Stimulated activated CD4-positive, alpha-beta T cell treated with anti-CD3 and anti-CD28 coated beads, Interleukin-12 subunit alpha, Interleukin-12 subunit beta, amount 100 ng/mL, for 48 hours (primary cell): ENCODE results near the gene PIEZO1.

Experiments used
- DNase-seq, 3 donors: peaks; one replicate each; pipeline ENCODE4 v3.0.0-alpha.2; 2020; ENCODE audit warnings: low read depth in 2 of 3, low spot score in 1 of 3

PIEZO1 gene

DNA sequence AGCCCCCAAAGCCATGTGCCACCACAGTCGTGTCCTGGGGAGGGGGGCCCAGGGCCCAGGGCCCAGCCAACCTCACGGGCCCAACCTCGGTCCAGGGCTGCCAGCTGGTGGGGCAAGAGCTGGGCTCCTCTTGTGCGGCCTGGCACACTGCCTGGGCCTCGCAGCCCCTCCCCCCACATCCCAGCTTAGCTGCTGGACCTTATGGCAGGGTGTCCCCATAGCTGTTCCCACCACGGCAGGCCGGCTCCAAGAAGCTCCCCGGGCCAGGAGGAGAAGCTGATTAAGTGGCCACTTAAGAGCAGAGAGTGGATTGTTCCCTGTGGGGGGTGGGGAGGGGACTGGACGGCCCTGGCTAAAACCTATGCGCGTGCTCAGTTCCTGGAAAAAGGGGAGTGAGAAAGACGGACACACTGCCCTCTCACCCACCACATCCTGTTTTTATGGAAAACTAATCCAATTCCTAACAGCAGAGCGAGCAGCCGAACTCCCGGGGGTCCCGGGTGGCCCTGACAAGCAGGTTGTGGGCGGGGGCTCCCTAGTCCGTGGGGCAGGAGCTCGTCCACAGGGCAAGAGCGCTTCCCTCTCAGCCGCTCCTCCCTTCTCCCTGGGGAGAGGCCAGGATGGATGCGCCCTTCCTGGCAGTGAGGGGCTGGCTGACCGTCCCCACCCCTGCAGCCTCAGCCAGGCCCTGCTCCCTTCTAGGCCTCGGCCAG, 16.8 kb downstream of the PIEZO1 start:
- no peak for DNase-seq

DNA sequence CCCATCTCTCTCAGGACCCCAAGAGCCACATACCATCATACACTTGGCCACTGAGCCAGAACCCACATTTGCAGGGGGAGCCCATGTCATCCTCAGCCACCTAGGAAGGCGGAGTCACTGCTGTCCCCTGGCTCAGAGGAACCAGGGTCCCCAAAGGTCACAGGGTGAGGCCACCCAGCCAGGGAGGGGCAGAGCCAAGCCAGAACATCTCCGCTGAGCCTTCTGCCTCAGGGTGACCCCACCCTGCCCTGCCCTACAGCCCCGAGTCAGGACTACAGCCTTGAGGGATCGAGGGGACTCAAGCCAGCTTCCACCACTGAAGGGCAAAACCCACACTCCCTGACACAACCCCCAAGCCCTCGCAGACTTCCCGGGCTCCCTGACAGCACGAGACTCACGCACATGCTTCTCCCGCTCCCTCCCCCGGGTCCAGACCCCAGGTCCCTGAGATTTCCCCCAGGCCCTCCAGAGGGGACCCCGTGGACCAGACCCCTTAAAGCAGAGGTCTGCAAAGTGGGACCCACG, 17.4 kb downstream of the PIEZO1 start:
- DNase-seq: no peak

DNA sequence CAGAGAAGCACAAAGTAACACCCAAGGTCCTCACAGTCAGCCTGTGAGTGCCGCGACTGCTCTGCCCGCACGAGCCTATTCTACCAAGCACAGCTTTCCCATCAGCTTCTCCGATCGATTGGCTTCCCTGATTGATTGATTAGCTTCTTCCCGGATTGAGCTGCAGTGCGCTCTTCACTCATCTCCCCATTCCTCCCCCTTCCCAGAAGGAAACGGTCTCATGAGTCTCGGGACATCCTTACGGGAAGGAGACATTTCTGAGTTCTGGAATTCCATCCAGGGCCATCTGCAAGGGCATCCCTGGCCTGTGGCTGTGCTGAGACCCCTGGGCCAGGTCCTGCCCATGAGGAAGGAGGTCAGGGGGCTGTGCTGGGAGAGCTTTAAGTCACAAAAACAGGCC, 18.0 kb downstream of the PIEZO1 start:
- DNase-seq: no peak

- no peak for DNase-seq
These were observed 20.1 kb downstream of the PIEZO1 start for GRCh38 chr16:88764913-88765349.

DNA sequence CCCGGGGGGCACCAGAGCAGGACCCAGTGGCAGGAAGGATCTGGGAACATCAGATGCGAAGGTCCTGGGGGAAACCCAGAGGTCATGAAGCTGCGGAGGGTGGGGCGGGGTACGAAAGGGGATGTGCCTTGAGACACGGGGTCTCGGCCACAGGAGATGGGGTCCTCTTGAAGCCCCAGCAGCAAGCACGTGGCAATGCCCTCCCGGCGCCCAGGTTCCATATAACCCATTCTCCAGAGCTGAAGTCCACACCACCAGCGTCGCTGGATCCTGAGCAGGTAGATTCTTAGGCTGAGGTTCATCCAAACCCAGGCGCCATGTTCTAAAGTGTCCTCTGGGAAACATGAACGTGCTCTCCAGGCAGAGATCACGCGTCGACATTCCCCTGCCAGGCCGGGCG, 20.9 kb downstream of the PIEZO1 start:
- DNase-seq: no peak

DNA sequence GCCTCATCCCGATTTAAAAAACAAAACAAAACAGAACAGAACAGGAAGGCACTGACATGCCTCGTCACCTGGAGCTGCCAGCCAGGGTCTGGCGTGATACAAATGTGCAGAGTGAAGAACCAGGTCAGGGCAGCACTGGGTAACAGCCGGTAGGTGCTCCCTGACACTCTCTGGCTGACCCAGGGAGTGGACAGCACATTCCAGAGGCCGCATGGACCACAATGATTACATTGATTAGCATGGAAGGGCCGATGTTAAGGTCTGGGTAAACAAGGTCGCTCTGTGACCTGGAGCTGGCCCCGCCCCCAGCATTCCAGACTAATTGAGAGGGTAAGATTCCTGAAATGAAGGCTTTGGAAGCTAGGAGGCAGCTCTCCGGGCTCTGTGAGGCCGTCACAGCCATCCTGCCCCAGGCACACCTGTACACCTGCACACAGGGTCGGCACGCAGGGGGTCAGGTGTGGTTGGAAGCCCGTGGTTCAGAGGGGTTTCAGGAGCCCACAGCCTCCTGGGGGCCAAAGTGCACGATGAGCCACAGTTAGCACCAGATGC, 21.4 kb downstream of the PIEZO1 start:
- no peak for DNase-seq

- DNase-seq: no peak
These were observed 22.1 kb downstream of the PIEZO1 start for GRCh38 chr16:88762941-88763340.

GRCh38 chr16:88762258-88762870, 22.7 kb downstream of the PIEZO1 start:
- DNase-seq: no peak

DNA sequence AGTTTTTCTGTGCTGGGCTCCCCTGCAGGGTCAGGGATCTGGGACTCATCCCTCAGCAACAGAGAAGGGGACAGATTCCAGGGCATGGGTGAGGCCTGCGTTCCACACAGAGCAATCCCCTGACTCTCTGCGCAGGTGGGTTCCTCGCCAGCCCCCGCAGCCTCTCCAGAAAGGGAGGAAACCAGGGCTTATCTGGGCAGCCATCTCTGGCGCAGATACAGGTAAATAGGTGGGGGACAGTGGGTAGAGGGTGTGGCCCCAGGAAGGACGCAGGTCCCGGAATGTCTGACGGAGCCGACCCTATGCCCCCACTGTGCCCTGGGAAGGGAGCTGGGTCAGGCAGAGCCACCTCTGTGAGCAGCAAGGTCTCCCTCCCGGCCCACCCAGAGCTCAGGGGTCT, 23.2 kb downstream of the PIEZO1 start:
- DNase-seq: no peak

GRCh38 chr16:88761143-88761534, 23.9 kb downstream of the PIEZO1 start:
- DNase-seq: no peak

GRCh38 chr16:88760424-88761142, 24.4 kb downstream of the PIEZO1 start:
- DNase-seq: no peak

DNA sequence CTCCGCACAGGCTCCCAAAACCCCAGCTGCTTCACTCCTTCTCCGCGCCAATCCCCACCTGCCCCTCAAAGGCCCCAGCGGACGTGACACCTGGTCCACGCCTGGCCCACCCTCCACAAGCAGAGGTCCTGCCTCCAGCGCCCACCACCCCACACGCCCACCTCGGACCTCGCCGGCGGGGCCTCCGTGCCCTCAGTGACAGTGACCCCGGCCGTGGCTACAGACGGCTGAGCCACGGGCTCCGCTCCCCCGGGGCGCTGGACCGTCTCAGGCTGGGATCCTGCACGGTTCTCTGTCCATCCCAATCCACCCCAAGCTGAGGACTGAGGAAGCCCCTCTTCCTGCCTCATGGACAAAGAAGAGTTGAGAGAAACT, 25.1 kb downstream of the PIEZO1 start:
- DNase-seq: no peak

DNA sequence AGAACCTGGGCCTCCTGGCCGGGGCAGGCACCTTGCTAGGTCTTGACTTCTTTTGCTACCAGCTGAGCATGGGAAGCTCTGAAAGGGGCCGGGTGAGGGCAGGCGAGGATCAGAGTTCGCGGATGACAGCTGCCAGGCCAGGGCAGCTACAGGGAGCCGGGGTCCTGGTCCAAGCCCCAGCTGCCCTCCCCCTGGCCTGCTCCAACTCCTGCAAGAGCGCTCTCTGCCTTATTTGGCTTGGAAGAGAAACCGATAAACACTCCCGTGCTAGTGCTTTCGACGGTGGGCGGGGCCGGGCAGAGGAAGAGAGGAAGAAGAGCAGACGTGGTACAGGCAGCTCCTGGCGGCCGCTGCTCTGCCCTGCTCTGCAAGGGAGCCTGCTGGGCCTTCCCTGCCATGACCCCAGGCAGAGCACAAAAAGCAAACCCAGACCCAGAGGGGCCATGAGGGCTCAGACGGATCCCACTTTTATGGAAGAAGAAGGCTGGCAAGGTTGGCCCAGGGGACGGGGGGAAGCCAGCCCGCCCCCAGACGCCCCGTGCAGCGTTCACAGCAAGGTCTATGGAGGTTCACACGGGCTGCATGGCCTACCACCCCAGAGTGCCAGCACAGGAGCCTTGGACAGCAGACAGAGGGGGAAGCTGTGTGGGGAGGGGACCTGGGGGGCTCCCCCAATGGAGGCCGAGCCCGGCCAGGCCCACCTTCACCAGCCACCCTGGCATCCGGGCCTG, 25.6 kb downstream of the PIEZO1 start:
- DNase-seq: peak in 1 of 3 donors; percentile 38

DNA sequence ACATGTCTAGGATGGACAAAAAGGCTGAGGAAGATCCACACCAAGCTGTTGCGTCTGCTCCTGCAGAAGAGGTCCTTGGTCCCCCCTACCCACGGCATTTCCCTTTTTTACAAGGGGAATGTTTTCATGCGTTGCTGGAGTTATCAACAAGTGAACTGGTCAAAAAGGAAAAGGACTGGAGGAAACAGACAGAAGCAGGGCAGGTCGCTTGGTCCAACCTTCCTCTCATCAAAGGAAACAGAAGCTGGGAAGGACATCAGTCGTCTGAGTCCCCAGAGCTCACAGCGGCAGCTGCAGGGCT, 26.1 kb downstream of the PIEZO1 start:
- DNase-seq: no peak

- DNase-seq: no peak
These were observed 26.6 kb downstream of the PIEZO1 start for GRCh38 chr16:88758227-88758943.

DNA sequence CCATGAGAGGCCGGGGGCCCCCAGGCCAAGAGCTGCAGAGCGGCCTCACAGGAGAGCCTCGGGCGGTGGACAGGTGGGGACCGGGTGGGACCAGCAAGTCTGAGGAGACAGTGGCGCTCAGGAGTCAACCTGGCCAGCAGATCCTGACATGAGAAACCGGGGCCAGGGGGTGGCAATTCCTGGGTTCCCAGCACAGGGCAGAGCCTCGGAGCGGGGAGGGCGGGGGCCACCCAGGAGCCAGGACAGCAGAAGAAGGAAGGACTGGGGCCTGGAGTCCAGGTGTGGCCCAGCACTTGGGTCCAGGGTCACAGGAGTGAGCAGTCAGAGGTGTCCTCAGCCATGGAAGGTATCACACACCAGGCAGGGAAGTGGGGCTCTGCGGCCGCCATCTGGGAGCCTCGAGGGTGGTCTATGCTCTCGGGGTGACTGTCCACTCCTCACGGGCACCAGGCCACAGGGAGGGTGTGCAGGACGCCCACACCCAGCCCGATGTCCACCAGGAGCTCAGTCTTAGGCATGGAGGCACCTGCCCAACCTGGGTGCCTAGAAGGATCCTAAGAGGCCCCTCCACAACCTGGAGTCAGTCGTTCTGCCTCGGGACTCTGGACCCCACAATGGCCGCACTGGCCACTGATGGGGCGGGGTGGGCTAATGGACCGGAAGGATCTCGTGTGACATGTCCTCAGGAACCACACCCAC, 29.1 kb downstream of the PIEZO1 start:
- no peak for DNase-seq

GRCh38 chr16:88754912-88755744, 29.9 kb downstream of the PIEZO1 start:
- DNase-seq: no peak

DNA sequence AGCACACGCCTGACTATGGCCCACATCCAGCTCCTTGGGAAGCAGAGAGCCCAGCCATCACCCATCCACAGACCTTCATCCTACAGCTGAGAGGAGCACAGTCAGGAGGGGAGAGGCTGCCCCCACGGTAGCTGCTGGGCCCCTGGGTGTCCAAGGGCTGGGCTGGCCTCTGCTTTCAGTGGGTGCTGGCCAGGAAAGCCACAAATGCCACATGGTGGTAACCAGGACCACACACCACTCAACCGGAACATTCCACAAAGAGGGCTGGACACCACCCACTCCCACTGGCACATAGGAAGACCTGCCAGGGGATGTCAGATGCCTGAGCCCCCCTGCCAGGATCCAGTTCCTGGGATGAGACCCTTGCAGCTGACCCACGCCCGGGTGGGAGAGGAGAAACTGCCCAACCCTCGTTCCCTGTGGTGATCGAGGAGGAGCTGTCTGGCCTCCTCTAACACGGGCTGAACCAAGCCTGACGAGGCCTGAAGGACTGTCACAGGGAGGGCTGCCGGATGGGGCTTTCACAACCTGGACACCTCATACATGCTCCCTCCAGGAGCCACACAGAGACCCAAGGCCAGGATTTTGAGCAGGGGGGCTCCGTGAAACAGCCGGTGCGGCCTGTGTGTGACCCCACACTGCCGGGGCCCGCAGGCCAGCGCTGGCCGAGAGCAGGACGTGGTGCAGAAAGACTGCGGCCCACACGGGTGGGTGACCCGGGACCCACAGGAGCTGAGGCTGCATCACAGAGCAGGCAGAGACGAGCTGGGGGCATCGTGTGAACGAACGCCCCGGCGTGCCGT, 30.7 kb downstream of the PIEZO1 start:
- no peak for DNase-seq
